Liver (tissue), 9 donors: ENCODE measurements around the gene TJP3. TPM values are rescaled to one million over a fixed set of nuclear protein-coding genes. Genes with fewer than 3 reads are reported as not detected.
"Not testable (repeated sequence)": the region's sequence is repeated elsewhere in the genome, so short reads cannot be mapped to it uniquely, and the experiment has no call there.

Source experiments
- DNase-seq: peaks from one replicate; pipeline ENCODE4 v3.0.0-alpha.2; 2017; ENCODE audit warnings: low spot score
- H3K27ac ChIP-seq, 2 donors: one replicate each; pipeline ENCODE4 v1.7.0; 2013; ENCODE audit warnings: inconsistent platforms in 2 of 2, low read length in 2 of 2, control low read depth in 1 of 2, low read depth in 1 of 2, mild to moderate bottlenecking in 1 of 2
- H3K27me3 ChIP-seq, 4 donors: one replicate each; pipeline versions ENCODE4 v1.6.1 to v1.7.0; 2013; ENCODE audit warnings: low read length in 3 of 4, inconsistent platforms in 1 of 4, mild to moderate bottlenecking in 1 of 4, moderate library complexity in 1 of 4; ENCODE audit not compliant: control insufficient read depth in 4 of 4, insufficient read depth in 4 of 4
- H3K36me3 ChIP-seq, 4 donors: one replicate each; pipeline versions ENCODE4 v1.6.1 to v1.7.0; 2013; ENCODE audit warnings: low read length in 3 of 4, mild to moderate bottlenecking in 3 of 4, low read depth in 1 of 4, moderate library complexity in 1 of 4; ENCODE audit not compliant: control insufficient read depth in 4 of 4, insufficient read depth in 3 of 4
- H3K4me1 ChIP-seq, 4 donors: one replicate each; pipeline versions ENCODE4 v1.6.1 to v1.7.0; 2013; ENCODE audit warnings: low read length in 3 of 4, mild to moderate bottlenecking in 3 of 4, moderate library complexity in 1 of 4; ENCODE audit not compliant: control insufficient read depth in 4 of 4, insufficient read depth in 4 of 4
- H3K4me3 ChIP-seq, 3 donors: one replicate each; pipeline versions ENCODE4 v1.6.1 to v1.7.0; 2013; ENCODE audit warnings: low read length in 3 of 3, control low read depth in 1 of 3, low read depth in 1 of 3, mild to moderate bottlenecking in 1 of 3
- H3K9ac ChIP-seq, 2 donors: one replicate each; pipeline ENCODE4 v1.7.0; 2013; ENCODE audit warnings: low read length in 2 of 2, mild to moderate bottlenecking in 2 of 2, moderate library complexity in 2 of 2, control low read depth in 1 of 2, low read depth in 1 of 2
- H3K9me3 ChIP-seq, 4 donors: one replicate each; pipeline versions ENCODE4 v1.6.1 to v1.7.0; 2013; ENCODE audit warnings: low read length in 3 of 4; ENCODE audit not compliant: control insufficient read depth in 4 of 4
- ATF3 ChIP-seq: IDR thresholded peaks from 2 replicates; pipeline ENCODE4 v1.6.1; 2016; ENCODE audit warnings: antibody characterized with exemption
- CTCF ChIP-seq: fragments of 150-350 bp; IDR thresholded peaks from 2 replicates; pipeline ENCODE4 v1.5.1; 2017; ENCODE audit warnings: improper control_type of control experiment, low read depth, low read length; ENCODE audit not compliant: missing input control
- EGR1 ChIP-seq, 2 donors: IDR thresholded peaks; 2 replicates each; pipeline ENCODE4 v1.6.1; 2016 to 2018; ENCODE audit warnings: antibody characterized with exemption in 2 of 2, low read depth in 2 of 2
- FOXA1 ChIP-seq: IDR thresholded peaks from 2 replicates; pipeline ENCODE4 v1.6.1; 2016; ENCODE audit warnings: antibody characterized with exemption
- FOXA2 ChIP-seq: IDR thresholded peaks from 2 replicates; pipeline ENCODE4 v1.6.1; 2016; ENCODE audit warnings: antibody characterized with exemption
- GABPA ChIP-seq, 2 donors: IDR thresholded peaks in 1 of 2; conservative IDR thresholded peaks in 1 of 2; 2 replicates each; pipeline ENCODE4 v1.6.1; 2016; ENCODE audit warnings: antibody characterized with exemption in 2 of 2, mild to moderate bottlenecking in 1 of 2, moderate library complexity in 1 of 2
- HNF4A ChIP-seq, 2 donors: conservative IDR thresholded peaks; 2 replicates each; pipeline ENCODE4 v1.6.1; 2016; ENCODE audit warnings: antibody characterized with exemption in 2 of 2, mild to moderate bottlenecking in 2 of 2
- HNF4G ChIP-seq: IDR thresholded peaks from 2 replicates; pipeline ENCODE4 v1.6.1; 2016; ENCODE audit warnings: antibody characterized with exemption
- JUND ChIP-seq, 2 donors: IDR thresholded peaks; 2 replicates each; pipeline ENCODE4 v1.6.1; 2016; ENCODE audit warnings: antibody characterized with exemption in 2 of 2
- MAX ChIP-seq: IDR thresholded peaks from 2 replicates; pipeline ENCODE4 v1.6.1; 2016; ENCODE audit warnings: antibody characterized with exemption
- REST ChIP-seq: IDR thresholded peaks from 2 replicates; pipeline ENCODE4 v1.6.1; 2016; ENCODE audit warnings: antibody characterized with exemption, mild to moderate bottlenecking
- RXRA ChIP-seq, 2 donors: IDR thresholded peaks; 2 replicates each; pipeline ENCODE4 v1.6.1; 2017 to 2018; ENCODE audit warnings: antibody characterized with exemption in 2 of 2, mild to moderate bottlenecking in 1 of 2
- SP1 ChIP-seq: IDR thresholded peaks from 2 replicates; pipeline ENCODE4 v1.6.1; 2018; ENCODE audit warnings: antibody characterized with exemption, mild to moderate bottlenecking
- TAF1 ChIP-seq: conservative IDR thresholded peaks from 2 replicates; pipeline ENCODE4 v1.6.1; 2016; ENCODE audit warnings: antibody characterized with exemption, mild to moderate bottlenecking
- YY1 ChIP-seq: IDR thresholded peaks from 2 replicates; pipeline ENCODE4 v1.6.1; 2016; ENCODE audit warnings: antibody characterized with exemption, mild to moderate bottlenecking
- WGBS: extraction: QIAGEN DNeasy Blood & Tissue Kit; methylation state at CpG from one replicate; pipeline ENCODE4 v1.1.7; 2013; 5-methylcytosine and 5-hydroxymethylcytosine counted together
- polyA plus RNA-seq, 2 donors: library from polyadenylated mRNA; stranded (reverse) in 1 of 2; unstranded in 1 of 2; fragments of 200-250 nt in 1 of 2; fragments of >200 nt in 1 of 2; fragmentation: Nextera tagmentation in 1 of 2; extraction: Ambion mirVana in 1 of 2; gene quantifications; one replicate each; pipeline versions ENCODE4 v1.2.1 to v1.2.3, GENCODE V29; 2013 to 2015
- total RNA-seq, 2 donors: library from RNA; depleted of rRNA; stranded (reverse); fragments of >200 nt; gene quantifications; one replicate each; pipeline ENCODE4 v1.2.3, GENCODE V29; 2014
- donor health status: healthy.
- donor health status: healthy.
- donor health status: healthy.
- donor health status: healthy.
- donor health status: healthy.

TJP3 gene
- total and polyA plus RNA-seq, 4 donors = 6.0 to 9.8 (median 6.7) TPM

GRCh38 chr19:3765121-3765520 is 56.9 kb downstream of the TJP3 start:
- H3K27ac ChIP-seq = no peak overlapping the region

GRCh38 chr19:3765757-3766156 is 57.6 kb downstream of the TJP3 start:
- peaks cover 3 to 34% (median 7%) of the 10 kb centered on the region in 4 donors for H3K36me3 ChIP-seq

More at GRCh38 chr19:3765121-3765520, 56.9 kb downstream of the TJP3 start:
- Histone ChIP-seq H3K9me3 (no peaks in the 10 kb centered on the region), H3K4me1 (peaks cover 5 to 18% (median 9%) of the 10 kb centered on the region in 4 donors), H3K36me3 (peaks cover 3 to 34% (median 6%) of the 10 kb centered on the region in 4 donors), H3K4me3 (no peak overlapping the region), H3K9ac (no peak overlapping the region), H3K27me3 (no peaks in the 10 kb centered on the region)
- 95% methylated on average over 12 of the region's 12 CpGs for WGBS
- TF ChIP-seq RXRA (IDR thresholded peaks at IDR 0.05) = no peak
- TF ChIP-seq SP1 = no peak
- no peak for TF ChIP-seq HNF4A (conservative IDR thresholded peaks at IDR 0.05)
- TF ChIP-seq FOXA1 = no peak
- no peak for TF ChIP-seq JUND (IDR thresholded peaks at IDR 0.05)
- TF ChIP-seq MAX = no peak
- no peak for TF ChIP-seq HNF4G
- no peak for TF ChIP-seq YY1
- no peak for TF ChIP-seq CTCF
- no peak for TF ChIP-seq TAF1
- no peak for TF ChIP-seq GABPA (IDR thresholded peaks at IDR 0.05 in 1 of 2, conservative IDR thresholded peaks at IDR 0.05 in 1 of 2)
- TF ChIP-seq ATF3 = no peak
- no peak for TF ChIP-seq FOXA2
- TF ChIP-seq REST = no peak
- TF ChIP-seq EGR1 (IDR thresholded peaks at IDR 0.05; ENCODE audit: low read depth in 2 of 2) = no peak
- no peak for DNase-seq

More at GRCh38 chr19:3765757-3766156, 57.6 kb downstream of the TJP3 start:
- not testable (repeated sequence) for H3K4me3 ChIP-seq, H3K27me3 ChIP-seq, H3K9me3 ChIP-seq, DNase-seq, H3K9ac ChIP-seq, H3K27ac ChIP-seq
- WGBS = 97% methylated on average over 5 of the region's 5 CpGs
- H3K4me1 ChIP-seq = peaks cover 3 to 14% (median 5%) of the 10 kb centered on the region in 4 donors
